C4-2B (cell line): ENCODE data around the gene C13orf46.

Source experiments
- ZFX ChIP-seq: fragments of 450-650 bp; IDR thresholded peaks from 2 replicates; pipeline ENCODE4 v1.6.1; 2017
- TF ChIP-seq, protein P1 (sequence below): fragments of 450-650 bp; conservative IDR thresholded peaks from 2 replicates; pipeline ENCODE4 v1.5.1; 2017; ENCODE audit warnings: mild to moderate bottlenecking

DNA sequence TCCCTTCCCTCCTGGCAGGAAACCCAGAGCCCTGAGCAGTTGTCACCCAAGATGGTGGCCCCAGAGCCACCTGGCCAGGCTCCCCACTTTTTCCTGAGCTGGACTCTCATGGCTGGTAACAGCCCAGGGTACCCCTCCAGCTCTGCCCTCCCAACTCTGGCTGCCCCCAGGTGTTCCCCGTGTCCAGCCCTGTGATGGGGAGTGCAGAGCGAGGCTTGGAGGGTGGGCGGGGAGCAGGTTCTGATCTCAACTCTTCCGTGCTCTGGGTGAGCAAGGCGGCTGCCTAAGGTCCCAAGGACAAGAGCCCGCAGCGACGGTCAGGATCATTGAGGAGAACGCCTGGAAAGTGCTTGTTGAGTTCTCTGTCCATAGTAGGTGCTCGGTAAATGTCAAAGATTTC lies 55.3 kb downstream of the C13orf46 start:
- TF ChIP-seq, protein P1, sequence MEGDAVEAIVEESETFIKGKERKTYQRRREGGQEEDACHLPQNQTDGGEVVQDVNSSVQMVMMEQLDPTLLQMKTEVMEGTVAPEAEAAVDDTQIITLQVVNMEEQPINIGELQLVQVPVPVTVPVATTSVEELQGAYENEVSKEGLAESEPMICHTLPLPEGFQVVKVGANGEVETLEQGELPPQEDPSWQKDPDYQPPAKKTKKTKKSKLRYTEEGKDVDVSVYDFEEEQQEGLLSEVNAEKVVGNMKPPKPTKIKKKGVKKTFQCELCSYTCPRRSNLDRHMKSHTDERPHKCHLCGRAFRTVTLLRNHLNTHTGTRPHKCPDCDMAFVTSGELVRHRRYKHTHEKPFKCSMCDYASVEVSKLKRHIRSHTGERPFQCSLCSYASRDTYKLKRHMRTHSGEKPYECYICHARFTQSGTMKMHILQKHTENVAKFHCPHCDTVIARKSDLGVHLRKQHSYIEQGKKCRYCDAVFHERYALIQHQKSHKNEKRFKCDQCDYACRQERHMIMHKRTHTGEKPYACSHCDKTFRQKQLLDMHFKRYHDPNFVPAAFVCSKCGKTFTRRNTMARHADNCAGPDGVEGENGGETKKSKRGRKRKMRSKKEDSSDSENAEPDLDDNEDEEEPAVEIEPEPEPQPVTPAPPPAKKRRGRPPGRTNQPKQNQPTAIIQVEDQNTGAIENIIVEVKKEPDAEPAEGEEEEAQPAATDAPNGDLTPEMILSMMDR, result no peak
- no peak for TF ChIP-seq ZFX
